Neural progenitor cell (in vitro differentiated cells): ENCODE data around the gene CTSF. TPM values are rescaled to one million over a fixed set of nuclear protein-coding genes. Genes with fewer than 3 reads are reported as not detected.

Experiments used
- DNase-seq: peaks from one replicate; pipeline ENCODE4 v3.0.0-alpha.2; 2016; ENCODE audit warnings: low spot score
- H2AFZ ChIP-seq: fragments of 200-600 bp; sonication (generic); replicated peaks from 2 replicates; pipeline ENCODE4 v1.6.1; 2016; ENCODE audit warnings: antibody characterized with exemption
- H3F3A ChIP-seq: fragments of 200-600 bp; sonication (generic); 2 replicates; pipeline ENCODE4 v1.6.1; 2016; ENCODE audit warnings: antibody characterized with exemption, low read depth
- H3K27ac ChIP-seq: fragments of 200-600 bp; sonication (generic); 2 replicates; pipeline ENCODE4 v1.5.1; 2016; ENCODE audit warnings: mild to moderate bottlenecking
- H3K27me3 ChIP-seq: fragments of 200-600 bp; sonication (generic); 2 replicates; pipeline ENCODE4 v1.6.1; 2016; ENCODE audit warnings: mild to moderate bottlenecking, moderate library complexity
- H3K36me3 ChIP-seq: fragments of 200-600 bp; sonication (generic); 2 replicates; pipeline ENCODE4 v1.5.1; 2016
- H3K4me1 ChIP-seq: fragments of 200-600 bp; sonication (generic); 2 replicates; pipeline ENCODE4 v1.6.1; 2016; ENCODE audit warnings: mixed run types
- H3K4me2 ChIP-seq: fragments of 200-600 bp; sonication (generic); 2 replicates; pipeline ENCODE4 v1.6.1; 2016
- H3K4me3 ChIP-seq: fragments of 200-600 bp; sonication (generic); 2 replicates; pipeline ENCODE4 v1.5.1; 2016
- H3K79me2 ChIP-seq: fragments of 200-600 bp; sonication (generic); 2 replicates; pipeline ENCODE4 v1.6.1; 2016; ENCODE audit warnings: low read depth
- H3K9ac ChIP-seq: fragments of 200-600 bp; sonication (generic); 2 replicates; pipeline ENCODE4 v1.6.1; 2016
- H3K9me3 ChIP-seq: fragments of 200-600 bp; sonication (generic); 2 replicates; pipeline ENCODE4 v1.5.1; 2016; ENCODE audit warnings: low read depth
- H4K20me1 ChIP-seq: fragments of 200-600 bp; sonication (generic); 2 replicates; pipeline ENCODE4 v1.6.1; 2016; ENCODE audit warnings: low read depth
- H3K27ac Mint-ChIP-seq: 3 replicates; pipeline ENCODE4 v1.8.0; 2021; ENCODE audit warnings: mixed read lengths
- H3K27me3 Mint-ChIP-seq: 2 replicates; pipeline ENCODE4 v1.8.0; 2022; ENCODE audit warnings: low read depth, mild to moderate bottlenecking, inconsistent platforms, moderate library complexity, mixed read lengths; ENCODE audit not compliant: insufficient read depth
- H3K36me3 Mint-ChIP-seq: 3 replicates; pipeline ENCODE4 v1.8.0; 2021; ENCODE audit warnings: mixed read lengths
- H3K4me1 Mint-ChIP-seq: 3 replicates; pipeline ENCODE4 v1.8.0; 2021; ENCODE audit warnings: mixed read lengths
- H3K4me3 Mint-ChIP-seq: 3 replicates; pipeline ENCODE4 v1.8.0; 2021; ENCODE audit warnings: mild to moderate bottlenecking, moderate library complexity, mixed read lengths
- H3K9me3 Mint-ChIP-seq: 3 replicates; pipeline ENCODE4 v1.8.0; 2020; ENCODE audit warnings: mixed read lengths
- EZH2 ChIP-seq: fragments of 200-600 bp; sonication (generic); IDR thresholded peaks from 2 replicates; pipeline ENCODE4 v1.6.1; 2017; ENCODE audit warnings: antibody characterized with exemption, mild to moderate bottlenecking, moderate library complexity
- EZH2phosphoT487 ChIP-seq: fragments of 200-600 bp; sonication (generic); IDR thresholded peaks from 2 replicates; pipeline ENCODE4 v1.6.1; 2017; ENCODE audit warnings: antibody characterized with exemption
- total RNA-seq: library from RNA; depleted of rRNA; stranded (reverse); fragments of >200 nt; gene quantifications from 2 replicates; pipeline ENCODE4 v1.2.3, GENCODE V29; 2015; ENCODE audit warnings: low replicate concordance
- TF ChIP-seq, protein P1 (sequence below): fragments of 200-600 bp; sonication (generic); IDR thresholded peaks from 2 replicates; pipeline ENCODE4 v1.5.1; 2017; ENCODE audit warnings: antibody characterized with exemption, mild to moderate bottlenecking

The CTSF gene
- total RNA-seq, 1 donor from 2014 or later: not detected

GRCh38 chr11:66580803-66581202 lies 12.4 kb upstream of the CTSF start:
- Mint-ChIP-seq H3K27ac (no peak overlapping the region), H3K4me1 (peaks cover 8% of the 10 kb centered on the region), H3K36me3 (no peaks in the 10 kb centered on the region), H3K9me3 (peaks cover 16% of the 10 kb centered on the region), H3K4me3 (no peak overlapping the region), H3K27me3 (no peaks in the 10 kb centered on the region)
- no peaks in the 10 kb centered on the region for H3K9me3 ChIP-seq
- no peaks in the 10 kb centered on the region for H3K27me3 ChIP-seq
- H4K20me1 ChIP-seq: no peaks in the 10 kb centered on the region
- no peak overlapping the region for H3K27ac ChIP-seq
- no peaks in the 10 kb centered on the region for H3K36me3 ChIP-seq
- peaks cover 9% of the 10 kb centered on the region for H3F3A ChIP-seq
- peaks cover 11% of the 10 kb centered on the region for H3K4me1 ChIP-seq
- H3K79me2 ChIP-seq: no peaks in the 10 kb centered on the region
- no peak overlapping the region for H3K4me2 ChIP-seq
- DNase-seq: no peak
- no peak overlapping the region for H3K9ac ChIP-seq
- no peak overlapping the region for H2AFZ ChIP-seq
- TF ChIP-seq EZH2phosphoT487 (no peak), EZH2 (no peak)
- TF ChIP-seq, protein P1, sequence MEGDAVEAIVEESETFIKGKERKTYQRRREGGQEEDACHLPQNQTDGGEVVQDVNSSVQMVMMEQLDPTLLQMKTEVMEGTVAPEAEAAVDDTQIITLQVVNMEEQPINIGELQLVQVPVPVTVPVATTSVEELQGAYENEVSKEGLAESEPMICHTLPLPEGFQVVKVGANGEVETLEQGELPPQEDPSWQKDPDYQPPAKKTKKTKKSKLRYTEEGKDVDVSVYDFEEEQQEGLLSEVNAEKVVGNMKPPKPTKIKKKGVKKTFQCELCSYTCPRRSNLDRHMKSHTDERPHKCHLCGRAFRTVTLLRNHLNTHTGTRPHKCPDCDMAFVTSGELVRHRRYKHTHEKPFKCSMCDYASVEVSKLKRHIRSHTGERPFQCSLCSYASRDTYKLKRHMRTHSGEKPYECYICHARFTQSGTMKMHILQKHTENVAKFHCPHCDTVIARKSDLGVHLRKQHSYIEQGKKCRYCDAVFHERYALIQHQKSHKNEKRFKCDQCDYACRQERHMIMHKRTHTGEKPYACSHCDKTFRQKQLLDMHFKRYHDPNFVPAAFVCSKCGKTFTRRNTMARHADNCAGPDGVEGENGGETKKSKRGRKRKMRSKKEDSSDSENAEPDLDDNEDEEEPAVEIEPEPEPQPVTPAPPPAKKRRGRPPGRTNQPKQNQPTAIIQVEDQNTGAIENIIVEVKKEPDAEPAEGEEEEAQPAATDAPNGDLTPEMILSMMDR: no peak
- H3K4me3 ChIP-seq: no peak overlapping the region

DNA sequence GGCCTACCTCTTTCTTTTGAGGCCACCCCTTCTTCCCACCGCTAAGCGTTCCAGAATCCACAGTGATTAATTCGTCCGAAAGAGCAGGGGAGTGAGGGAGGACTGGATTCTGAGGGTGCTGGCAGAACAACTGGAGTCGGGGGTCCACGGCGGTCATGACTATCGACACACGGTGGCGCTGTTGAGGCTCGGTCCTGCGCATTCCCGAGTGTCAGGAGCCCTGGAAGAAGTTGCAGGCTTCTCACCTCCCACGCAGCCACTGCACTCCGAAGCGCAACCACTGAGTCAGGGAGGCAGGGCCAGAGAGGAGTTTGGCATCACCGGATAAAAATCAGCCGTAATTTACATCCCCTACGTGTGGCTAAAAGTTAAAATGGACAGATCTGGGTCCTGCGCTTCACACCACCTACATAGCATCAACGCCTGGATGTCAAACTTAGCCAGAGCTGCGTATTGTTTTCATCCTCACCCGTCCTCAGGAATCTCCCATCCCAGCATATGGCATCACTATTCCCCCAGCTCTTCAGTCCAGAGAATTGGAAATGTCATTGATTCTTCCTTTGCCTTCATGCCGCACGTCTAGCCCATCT lies 10.7 kb upstream of the CTSF start:
- Histone ChIP-seq H4K20me1 (no peaks in the 10 kb centered on the region), H3K27ac (no peak overlapping the region), H2AFZ (peak overlapping the region; percentile 43), H3K4me2 (no peak overlapping the region), H3F3A (peaks cover 9% of the 10 kb centered on the region), H3K4me3 (no peak overlapping the region), H3K9me3 (no peaks in the 10 kb centered on the region), H3K9ac (no peak overlapping the region), H3K79me2 (no peaks in the 10 kb centered on the region), H3K27me3 (no peaks in the 10 kb centered on the region), H3K4me1 (peaks cover 11% of the 10 kb centered on the region), H3K36me3 (no peaks in the 10 kb centered on the region)
- peaks cover 7% of the 10 kb centered on the region for H3K27me3 Mint-ChIP-seq
- H3K27ac Mint-ChIP-seq: peak overlapping the region; percentile 14
- H3K4me3 Mint-ChIP-seq: peak overlapping the region; percentile 43
- TF ChIP-seq EZH2phosphoT487: no peak
- TF ChIP-seq EZH2: peak; percentile 27
- TF ChIP-seq, protein P1: peak; percentile 87
- peaks cover 17% of the 10 kb centered on the region for H3K9me3 Mint-ChIP-seq
- peak; percentile 83 for DNase-seq
- peaks cover 8% of the 10 kb centered on the region for H3K4me1 Mint-ChIP-seq
- H3K36me3 Mint-ChIP-seq: peaks cover 3% of the 10 kb centered on the region

- Mint-ChIP-seq H3K27ac (peak overlapping the region; percentile 57), H3K36me3 (peaks cover 3% of the 10 kb centered on the region), H3K4me1 (peaks cover 13% of the 10 kb centered on the region), H3K4me3 (peak overlapping the region; percentile 11), H3K9me3 (peaks cover 14% of the 10 kb centered on the region), H3K27me3 (peaks cover 14% of the 10 kb centered on the region)
- Histone ChIP-seq H3K4me3 (no peak overlapping the region), H3K9ac (no peak overlapping the region), H3F3A (peaks cover 14% of the 10 kb centered on the region), H2AFZ (peak overlapping the region; percentile 75), H3K27ac (peak overlapping the region; percentile 90), H3K36me3 (no peaks in the 10 kb centered on the region), H3K27me3 (no peaks in the 10 kb centered on the region), H3K9me3 (no peaks in the 10 kb centered on the region), H4K20me1 (no peaks in the 10 kb centered on the region), H3K79me2 (no peaks in the 10 kb centered on the region), H3K4me1 (peaks cover 16% of the 10 kb centered on the region), H3K4me2 (peak overlapping the region; percentile 33)
- no peak for TF ChIP-seq EZH2phosphoT487
- TF ChIP-seq, protein P1: no peak
- no peak for TF ChIP-seq EZH2
- DNase-seq: no peak
Measured at GRCh38 chr11:66570850-66571180, 2.4 kb upstream of the CTSF start.
